Omental fat pad (tissue), 4 donors: ENCODE results near the gene ARFGAP1. TPM values are rescaled to one million over a fixed set of nuclear protein-coding genes. Genes with fewer than 3 reads are reported as not detected.
"Not testable (repeated sequence)": the region's sequence is repeated elsewhere in the genome, so short reads cannot be mapped to it uniquely, and the experiment has no call there.

ENCODE experiments used
- ATAC-seq: fragments of 150-250 bp; one replicate; pipeline ENCODE4 v1.9.1; 2016; ENCODE audit warnings: mild to moderate bottlenecking, moderate library complexity; ENCODE audit not compliant: low FRiP score
- DNase-seq: peaks from one replicate; pipeline ENCODE4 v3.0.0-alpha.2; 2019; ENCODE audit warnings: low spot score
- total RNA-seq, 4 donors: library from RNA; depleted of rRNA; stranded (reverse); fragments of >200 nt; gene quantifications; one replicate each; pipeline ENCODE4 v1.1.0, GENCODE V29; 2016
- TF ChIP-seq, protein P1 (sequence below), 3 donors: fragments of 450-650 bp; IDR thresholded peaks; one replicate each; pipeline ENCODE4 v1.5.1; 2016 to 2017; ENCODE audit warnings: antibody characterized with exemption in 3 of 3, mild to moderate bottlenecking in 3 of 3, moderate library complexity in 2 of 3

ARFGAP1 gene
- total RNA-seq, 4 donors from 2014 or later: 29.2 to 59.7 (median 41.3) TPM

DNA sequence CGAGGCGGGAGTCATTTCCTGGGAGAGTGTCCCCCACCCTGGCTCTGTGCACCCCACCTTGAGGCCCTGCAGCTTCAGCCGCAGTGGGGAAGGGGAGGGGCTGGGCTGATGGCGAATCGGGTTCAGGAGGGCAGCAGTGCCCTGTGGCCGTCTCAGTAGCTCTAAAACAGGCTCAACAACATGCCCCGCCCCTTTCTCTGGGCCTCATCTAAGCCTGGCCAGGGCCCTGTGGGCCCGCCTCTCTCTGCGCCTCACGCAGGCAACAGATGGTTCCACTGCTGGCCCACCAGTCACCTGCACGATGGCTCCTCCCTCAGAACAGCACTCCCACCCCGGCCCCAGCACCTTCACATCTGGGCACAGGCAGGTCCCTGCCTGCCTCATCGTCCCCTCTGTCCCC lies 58.3 kb downstream of the ARFGAP1 start:
- DNase-seq (no peak), ATAC-seq (no peak)
- TF ChIP-seq, protein P1, sequence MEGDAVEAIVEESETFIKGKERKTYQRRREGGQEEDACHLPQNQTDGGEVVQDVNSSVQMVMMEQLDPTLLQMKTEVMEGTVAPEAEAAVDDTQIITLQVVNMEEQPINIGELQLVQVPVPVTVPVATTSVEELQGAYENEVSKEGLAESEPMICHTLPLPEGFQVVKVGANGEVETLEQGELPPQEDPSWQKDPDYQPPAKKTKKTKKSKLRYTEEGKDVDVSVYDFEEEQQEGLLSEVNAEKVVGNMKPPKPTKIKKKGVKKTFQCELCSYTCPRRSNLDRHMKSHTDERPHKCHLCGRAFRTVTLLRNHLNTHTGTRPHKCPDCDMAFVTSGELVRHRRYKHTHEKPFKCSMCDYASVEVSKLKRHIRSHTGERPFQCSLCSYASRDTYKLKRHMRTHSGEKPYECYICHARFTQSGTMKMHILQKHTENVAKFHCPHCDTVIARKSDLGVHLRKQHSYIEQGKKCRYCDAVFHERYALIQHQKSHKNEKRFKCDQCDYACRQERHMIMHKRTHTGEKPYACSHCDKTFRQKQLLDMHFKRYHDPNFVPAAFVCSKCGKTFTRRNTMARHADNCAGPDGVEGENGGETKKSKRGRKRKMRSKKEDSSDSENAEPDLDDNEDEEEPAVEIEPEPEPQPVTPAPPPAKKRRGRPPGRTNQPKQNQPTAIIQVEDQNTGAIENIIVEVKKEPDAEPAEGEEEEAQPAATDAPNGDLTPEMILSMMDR (IDR thresholded peaks at IDR 0.05): no peak

DNA sequence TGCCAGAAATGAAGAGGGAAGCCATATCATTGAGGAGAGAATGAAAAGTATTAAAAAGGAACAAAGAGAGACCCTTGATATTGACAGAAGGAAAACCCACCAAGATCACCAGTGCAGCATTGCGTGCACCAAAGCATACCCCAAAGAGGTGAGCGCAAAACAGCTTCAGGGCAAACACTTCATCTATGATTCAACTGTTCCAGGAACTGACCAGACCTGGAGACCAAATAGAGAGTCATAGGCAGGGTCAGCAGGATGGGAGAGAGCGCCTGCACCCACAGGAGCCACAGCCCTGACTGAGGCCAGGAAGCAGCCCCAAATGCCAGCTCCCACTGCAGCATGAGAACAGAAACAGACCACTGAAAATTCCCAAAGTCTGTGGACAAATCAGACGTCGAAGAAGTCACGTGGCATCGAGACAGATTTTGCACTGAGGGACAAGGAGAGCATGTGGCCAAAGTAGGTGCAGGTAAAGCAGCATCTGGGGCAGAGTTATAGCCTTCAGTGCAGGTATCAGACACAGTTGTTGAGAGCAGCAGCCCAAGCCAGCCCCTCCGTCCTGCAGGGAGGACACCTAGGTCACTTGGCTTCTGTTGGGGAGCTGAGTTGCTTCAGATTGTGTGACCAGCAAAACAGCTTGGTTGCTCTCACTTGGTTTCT lies 59.3 kb downstream of the ARFGAP1 start:
- TF ChIP-seq, protein P1 (IDR thresholded peaks at IDR 0.05): no peak
- ATAC-seq (no peak), DNase-seq (no peak)

GRCh38 chr20:63332488-63333240 lies 60.1 kb downstream of the ARFGAP1 start:
- no peak for ATAC-seq
- DNase-seq: no peak
- TF ChIP-seq, protein P1 (IDR thresholded peaks at IDR 0.05): no peak

- no peak for ATAC-seq
- DNase-seq: no peak
- TF ChIP-seq, protein P1 (IDR thresholded peaks at IDR 0.05): no peak
These were observed 60.7 kb downstream of the ARFGAP1 start for GRCh38 chr20:63333241-63333836.

DNA sequence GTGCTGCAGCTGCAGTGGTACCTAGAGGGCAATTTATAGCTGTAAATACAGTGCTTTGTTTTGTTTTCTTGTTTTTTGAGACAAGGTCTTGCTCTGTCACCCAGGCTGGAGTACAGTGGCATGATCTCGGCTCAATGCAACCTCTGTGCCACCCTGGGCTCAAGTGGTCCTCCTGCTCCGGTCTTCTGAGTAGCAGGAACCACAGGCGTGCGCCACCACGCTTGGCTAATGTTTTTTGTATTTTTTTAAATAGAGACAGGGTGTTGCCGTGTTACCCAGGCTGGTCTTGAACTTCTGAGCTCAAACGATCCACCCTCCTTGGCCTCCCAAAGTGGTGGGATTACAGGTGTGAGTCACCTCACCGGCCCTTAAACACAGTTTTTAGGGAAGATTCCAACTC lies 61.7 kb downstream of the ARFGAP1 start:
- ATAC-seq (no peak), DNase-seq (no peak)
- TF ChIP-seq, protein P1 (IDR thresholded peaks at IDR 0.05): no peak

DNA sequence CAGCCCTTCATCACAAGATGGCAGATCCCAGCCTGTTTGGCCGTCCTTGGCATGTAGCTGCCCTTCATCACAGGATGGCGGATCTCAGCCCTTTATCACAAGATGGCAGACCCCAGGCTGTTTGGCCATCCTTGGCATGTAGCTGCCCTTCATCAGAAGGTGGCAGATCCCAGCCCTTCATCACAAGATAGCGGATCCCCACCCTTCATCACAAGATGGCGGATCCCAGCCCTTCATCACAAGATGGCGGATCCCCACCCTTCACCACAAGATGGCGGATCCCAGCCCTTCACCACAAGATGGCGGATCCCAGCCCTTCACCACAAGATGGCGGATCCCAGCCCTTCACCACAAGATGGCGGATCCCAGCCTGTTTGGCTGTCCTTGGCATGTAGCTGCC lies 62.4 kb downstream of the ARFGAP1 start:
- not testable (repeated sequence) for DNase-seq, ATAC-seq

DNA sequence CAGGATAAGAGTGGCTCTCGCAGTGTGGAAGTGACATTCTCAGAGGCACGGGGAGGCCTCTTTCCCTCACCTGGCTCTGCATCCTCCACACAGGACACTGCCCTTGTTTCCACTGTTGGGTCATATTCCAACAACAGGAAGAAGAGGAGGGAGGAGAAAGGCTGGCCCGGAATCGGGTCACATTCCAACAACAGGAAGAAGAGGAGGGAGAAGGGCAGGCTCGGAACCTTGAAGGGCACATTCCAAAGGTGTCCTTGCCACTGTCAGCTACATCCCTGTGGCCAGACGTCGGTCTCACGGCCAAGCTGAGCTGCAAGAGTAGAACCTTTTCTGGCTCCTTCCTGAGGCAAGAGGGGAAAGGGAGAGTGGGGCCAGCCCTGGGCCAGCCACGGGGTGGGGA lies 63.1 kb downstream of the ARFGAP1 start:
- ATAC-seq (no peak), DNase-seq (no peak)
- TF ChIP-seq, protein P1 (IDR thresholded peaks at IDR 0.05): no peak
